HEK293T (cell line): ENCODE data around the gene SRGAP3.
A peak's percentile ranks its signal among the peaks of the same experiment; 100 is the strongest.
"Not testable (repeated sequence)": the region's sequence is repeated elsewhere in the genome, so short reads cannot be mapped to it uniquely, and the experiment has no call there.

Experiments
- CTCF ChIA-PET: fragments of 350-600 bp; formaldehyde crosslinking; extraction: SDS; loops from one replicate; lab custom pipeline; 2021; ENCODE audit warnings: antibody characterized with exemption, inconsistent platforms; lab: Yijun Ruan, JAX
- POLR2A ChIA-PET: fragments of 350-600 bp; formaldehyde crosslinking; extraction: SDS; loops from one replicate; lab custom pipeline; 2020; ENCODE audit warnings: antibody characterized with exemption, inconsistent platforms; lab: Yijun Ruan, JAX
- DNase-seq: peaks from one replicate; pipeline ENCODE4 v3.0.0; 2012; ENCODE audit warnings: mixed read lengths; ENCODE audit errors: extremely low spot score
- ARNT ChIP-seq: fragments of 450-650 bp; IDR thresholded peaks from 2 replicates; pipeline ENCODE4 v1.6.1; 2017; ENCODE audit warnings: mild to moderate bottlenecking
- BHLHE40 ChIP-seq: fragments of 450-650 bp; IDR thresholded peaks from 2 replicates; pipeline ENCODE4 v1.6.1; 2016; ENCODE audit warnings: mild to moderate bottlenecking, moderate library complexity, borderline replicate concordance
- CTBP1 ChIP-seq: fragments of 450-650 bp; IDR thresholded peaks from 2 replicates; pipeline ENCODE4 v1.6.1; 2016; ENCODE audit warnings: borderline replicate concordance
- ELF4 ChIP-seq: fragments of 450-650 bp; IDR thresholded peaks from 2 replicates; pipeline ENCODE4 v1.6.1; 2017; ENCODE audit warnings: antibody characterized with exemption
- FOXA1 ChIP-seq: fragments of 450-650 bp; IDR thresholded peaks from 2 replicates; pipeline ENCODE4 v1.6.1; 2016; ENCODE audit warnings: mild to moderate bottlenecking
- FOXK2 ChIP-seq: fragments of 450-650 bp; IDR thresholded peaks from 2 replicates; pipeline ENCODE4 v1.6.1; 2016; ENCODE audit warnings: mild to moderate bottlenecking
- FOXM1 ChIP-seq: fragments of 450-650 bp; IDR thresholded peaks from 2 replicates; pipeline ENCODE4 v1.6.1; 2017; ENCODE audit warnings: mild to moderate bottlenecking, borderline replicate concordance
- HDGF ChIP-seq: fragments of 450-650 bp; IDR thresholded peaks from 2 replicates; pipeline ENCODE4 v1.6.1; 2017; ENCODE audit warnings: antibody characterized with exemption, borderline replicate concordance
- L3MBTL2 ChIP-seq: fragments of 450-650 bp; conservative IDR thresholded peaks from 2 replicates; pipeline ENCODE4 v1.6.1; 2016; ENCODE audit warnings: mild to moderate bottlenecking
- LEF1 ChIP-seq: fragments of 450-650 bp; IDR thresholded peaks from 2 replicates; pipeline ENCODE4 v1.6.1; 2017; ENCODE audit warnings: mild to moderate bottlenecking, borderline replicate concordance
- NFRKB ChIP-seq: fragments of 450-650 bp; IDR thresholded peaks from 2 replicates; pipeline ENCODE4 v1.6.1; 2016; ENCODE audit warnings: mild to moderate bottlenecking, moderate library complexity
- SP1 ChIP-seq: fragments of 450-650 bp; IDR thresholded peaks from 2 replicates; pipeline ENCODE4 v1.6.1; 2017
- SUZ12 ChIP-seq: fragments of 450-650 bp; IDR thresholded peaks from 2 replicates; pipeline ENCODE4 v1.6.1; 2016; ENCODE audit warnings: mild to moderate bottlenecking
- TARDBP ChIP-seq: fragments of 450-650 bp; IDR thresholded peaks from 2 replicates; pipeline ENCODE4 v1.6.1; 2016
- ZNF384 ChIP-seq: fragments of 450-650 bp; IDR thresholded peaks from 2 replicates; pipeline ENCODE4 v1.6.1; 2016
- TF ChIP-seq, protein P1 (sequence below): fragments of 450-650 bp; IDR thresholded peaks from 2 replicates; pipeline ENCODE4 v1.6.1; 2016

The SRGAP3 gene

DNA sequence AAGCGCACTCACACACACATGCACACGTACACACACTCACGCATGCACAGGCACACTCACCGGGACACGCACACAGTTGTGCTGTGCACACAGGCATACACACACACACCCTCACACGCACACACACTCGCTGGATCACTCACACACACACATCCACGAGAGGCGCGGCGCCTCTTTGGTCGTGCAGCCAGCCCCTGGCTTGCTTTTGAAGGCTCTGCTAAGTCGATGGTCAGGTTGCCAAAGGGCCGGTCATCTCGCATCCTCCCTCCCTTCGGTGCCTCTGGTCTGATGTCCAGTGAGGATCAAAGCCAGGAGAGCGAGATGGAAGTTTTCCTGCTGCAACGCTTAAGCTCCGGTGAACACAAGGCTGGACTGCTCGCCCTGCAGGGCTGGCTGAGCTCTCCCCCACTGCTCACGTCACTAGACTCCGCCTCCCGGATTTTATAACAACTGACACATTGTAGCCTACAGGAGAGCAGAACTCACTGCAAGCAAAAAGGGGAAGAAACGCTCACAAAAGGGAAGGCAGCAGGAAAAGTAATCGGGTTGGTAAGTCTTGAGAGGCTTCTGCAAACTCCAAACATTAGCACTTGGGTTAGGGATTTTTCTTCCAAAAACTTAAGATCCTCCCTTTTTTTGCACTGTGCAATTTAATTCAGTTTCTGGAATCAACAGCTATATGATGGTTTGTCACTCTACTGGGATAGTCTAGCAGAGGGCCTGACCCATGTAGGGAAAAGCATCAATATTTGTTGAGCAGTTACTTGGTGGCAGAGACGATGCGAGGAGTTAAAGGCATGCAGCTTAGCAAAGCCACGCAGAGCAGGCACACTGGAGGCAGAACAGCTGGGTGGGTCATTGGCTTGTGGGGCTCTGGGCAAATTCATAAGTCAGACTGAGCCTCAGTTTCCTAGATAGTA is at the start of gene SRGAP3:
TSS of gene SRGAP3 (minus strand) at position 374 of the 920 bp plus-strand sequence. CDS start 695 bp downstream, outside the sequence.
- ChIA-PET POLR2A (interaction anchor here (1.0 to 1.4 kb wide), 2 partner anchors 21 to 262 kb away, joined by 3 read pairs; no protein-coding TSS in a partner anchor), CTCF (interaction anchor here (0.6 to 1.9 kb wide), 2 partner anchors 53 to 101 kb away, joined by 4 to 5 read pairs; no protein-coding TSS in a partner anchor)
- no peak for TF ChIP-seq FOXK2
- TF ChIP-seq LEF1 = no peak
- no peak for TF ChIP-seq SUZ12
- no peak for TF ChIP-seq ZNF384
- no peak for TF ChIP-seq SP1
- no peak for TF ChIP-seq HDGF
- TF ChIP-seq NFRKB = no peak
- TF ChIP-seq, protein P1, sequence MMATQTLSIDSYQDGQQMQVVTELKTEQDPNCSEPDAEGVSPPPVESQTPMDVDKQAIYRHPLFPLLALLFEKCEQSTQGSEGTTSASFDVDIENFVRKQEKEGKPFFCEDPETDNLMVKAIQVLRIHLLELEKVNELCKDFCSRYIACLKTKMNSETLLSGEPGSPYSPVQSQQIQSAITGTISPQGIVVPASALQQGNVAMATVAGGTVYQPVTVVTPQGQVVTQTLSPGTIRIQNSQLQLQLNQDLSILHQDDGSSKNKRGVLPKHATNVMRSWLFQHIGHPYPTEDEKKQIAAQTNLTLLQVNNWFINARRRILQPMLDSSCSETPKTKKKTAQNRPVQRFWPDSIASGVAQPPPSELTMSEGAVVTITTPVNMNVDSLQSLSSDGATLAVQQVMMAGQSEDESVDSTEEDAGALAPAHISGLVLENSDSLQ = 0 out of 2 replicates have a peak, but pooled peaks have one; percentile 36
- TF ChIP-seq FOXA1 = no peak
- no peak for TF ChIP-seq BHLHE40
- no peak for TF ChIP-seq CTBP1
- no peak for TF ChIP-seq TARDBP
- TF ChIP-seq L3MBTL2 = peak; percentile 73
- no peak for TF ChIP-seq ELF4
- no peak for TF ChIP-seq FOXM1
- no peak for TF ChIP-seq ARNT
- DNase-seq = peak; percentile 90

DNA sequence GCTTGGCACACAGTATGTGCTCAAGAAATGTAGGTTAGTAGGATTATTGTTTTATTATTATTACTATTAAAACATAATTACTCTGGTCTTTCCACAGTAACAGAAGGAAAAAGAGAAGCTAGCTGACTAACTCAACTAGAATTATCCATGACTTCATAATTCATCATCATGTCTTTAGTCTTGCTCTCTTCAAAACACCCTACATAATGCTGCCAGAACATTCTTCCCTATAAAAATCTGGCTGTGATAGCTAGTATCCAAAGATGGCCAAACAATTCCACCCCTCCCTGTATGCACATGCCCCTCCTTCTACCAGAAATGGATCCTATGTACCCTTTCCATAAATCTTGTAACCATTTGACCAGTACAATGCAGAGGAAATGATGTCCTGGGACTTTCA is 48.8 kb upstream of the SRGAP3 start:
- CTCF ChIA-PET = no interaction called here
- DNase-seq = no peak
- TF ChIP-seq L3MBTL2 = no peak
- no peak for TF ChIP-seq FOXK2
- TF ChIP-seq, protein P1 = no peak
- no peak for TF ChIP-seq ELF4
- no peak for TF ChIP-seq NFRKB
- TF ChIP-seq BHLHE40 = no peak
- TF ChIP-seq HDGF = no peak
- POLR2A ChIA-PET = no interaction called here

DNA sequence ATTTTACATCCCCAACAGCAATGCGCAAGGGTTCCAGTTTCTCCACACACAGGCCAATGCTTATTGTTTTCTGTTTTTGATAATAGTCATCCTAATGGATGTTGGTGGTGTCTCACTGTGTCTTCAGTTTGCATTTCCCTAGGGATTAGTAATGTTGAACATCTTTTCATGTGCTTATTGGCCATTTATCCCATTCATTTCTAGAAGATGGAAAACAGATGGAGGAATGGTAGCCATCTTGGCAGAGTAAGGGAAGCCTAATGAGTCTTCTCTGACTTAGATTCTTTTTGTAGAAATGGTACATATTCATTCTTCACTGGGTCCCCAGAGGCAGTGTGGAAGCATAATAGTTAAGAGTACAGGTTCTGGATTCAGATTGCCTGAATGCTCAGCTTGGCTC is 46.8 kb upstream of the SRGAP3 start:
- ChIA-PET CTCF (interaction anchor here (0.6 kb wide), 1 partner anchor 12 kb away, joined by 3 read pairs; no protein-coding TSS in a partner anchor), POLR2A (no interaction called here)
- DNase-seq = no peak
- TF ChIP-seq ELF4 (no peak), SUZ12 (no peak), LEF1 (no peak), L3MBTL2 (no peak), TARDBP (no peak), ZNF384 (no peak), NFRKB (no peak), HDGF (no peak), BHLHE40 (no peak), FOXM1 (no peak), FOXA1 (no peak), ARNT (no peak), SP1 (no peak), FOXK2 (no peak), CTBP1 (no peak)
- TF ChIP-seq, protein P1 = no peak

DNA sequence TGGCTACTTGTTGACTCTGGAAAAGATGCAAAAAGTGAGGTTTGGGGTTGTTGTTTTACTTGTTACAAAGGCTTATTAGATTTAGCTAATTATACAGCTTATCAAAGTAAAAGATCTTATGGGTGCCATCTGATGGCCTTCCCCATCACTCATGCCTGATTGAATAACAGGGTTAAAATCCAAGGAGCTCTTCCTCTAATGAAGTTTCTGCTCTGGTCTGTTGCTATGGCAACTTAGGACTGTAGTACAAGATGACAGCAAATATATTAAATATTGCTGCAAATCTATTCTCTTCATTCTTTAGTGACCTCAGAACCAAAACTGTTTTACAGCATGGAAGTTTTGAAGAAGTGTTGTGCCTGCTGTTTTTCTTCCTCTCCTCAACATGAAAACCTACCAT is 45.6 kb upstream of the SRGAP3 start:
- POLR2A ChIA-PET = no interaction called here
- no peak for DNase-seq
- TF ChIP-seq TARDBP = no peak
- TF ChIP-seq FOXA1 = no peak
- TF ChIP-seq FOXM1 = no peak
- no peak for TF ChIP-seq ELF4
- TF ChIP-seq LEF1 = no peak
- no peak for TF ChIP-seq CTBP1
- TF ChIP-seq L3MBTL2 = no peak
- TF ChIP-seq BHLHE40 = no peak
- TF ChIP-seq FOXK2 = no peak
- no peak for TF ChIP-seq HDGF
- no peak for TF ChIP-seq ARNT
- TF ChIP-seq, protein P1 = no peak
- no peak for TF ChIP-seq ZNF384
- no peak for TF ChIP-seq SP1
- no peak for TF ChIP-seq NFRKB
- TF ChIP-seq SUZ12 = no peak
- CTCF ChIA-PET = no interaction called here

DNA sequence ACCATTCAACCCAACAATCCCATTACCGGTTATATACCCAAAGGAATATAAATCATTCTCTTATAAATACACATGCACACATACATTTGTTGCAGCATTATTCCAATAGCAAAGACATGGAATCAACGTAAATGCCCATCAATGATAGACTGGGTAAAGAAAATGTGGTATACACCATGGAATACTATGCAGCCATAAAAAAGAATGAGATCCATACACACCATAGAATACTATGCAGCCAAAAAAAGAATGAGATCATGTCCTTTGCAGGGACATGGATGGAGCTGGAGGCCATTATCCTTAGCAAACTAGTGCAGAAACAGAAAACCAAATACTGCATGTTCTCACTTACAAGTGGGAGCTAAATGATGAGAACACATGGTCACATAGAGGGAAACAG is 44.5 kb upstream of the SRGAP3 start:
- POLR2A ChIA-PET, DNase-seq, CTCF ChIA-PET: not testable (repeated sequence)

DNA sequence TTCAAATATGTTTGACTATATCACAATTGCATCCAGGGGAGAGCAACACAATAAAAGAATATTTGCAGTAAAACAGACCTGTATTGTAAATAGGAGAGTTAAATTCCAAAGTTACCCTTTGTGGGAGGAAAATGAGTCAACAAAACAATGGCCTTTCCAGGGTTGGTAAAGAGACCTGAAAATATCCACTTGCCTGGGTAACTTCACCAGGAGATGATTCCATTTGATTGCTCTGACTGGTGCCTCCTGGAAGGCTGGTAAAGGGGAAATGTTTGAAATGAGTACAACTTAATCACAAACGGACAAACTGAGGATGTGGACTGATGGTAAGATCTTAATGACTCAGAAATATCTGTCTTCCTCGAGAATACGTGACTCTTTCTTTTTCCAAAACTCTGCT is 43.6 kb upstream of the SRGAP3 start:
- TF ChIP-seq SP1 (no peak), L3MBTL2 (no peak), ZNF384 (no peak), BHLHE40 (no peak), CTBP1 (no peak), NFRKB (no peak), ELF4 (no peak), LEF1 (no peak), SUZ12 (no peak), FOXM1 (no peak), TARDBP (no peak)
- TF ChIP-seq, protein P1 = no peak
- ChIA-PET POLR2A (no interaction called here), CTCF (no interaction called here)
- DNase-seq = no peak
